GM12801 (cell line): ENCODE results near the gene GPRIN2.

Experiments used
- CTCF ChIP-seq: IDR thresholded peaks from one replicate; pipeline ENCODE4 v1.5.1; 2011; ENCODE audit warnings: control low read depth; ENCODE audit not compliant: insufficient read length; ENCODE audit errors: extremely low read depth

Gene GPRIN2

GRCh38 chr10:46551701-46552525, 4.5 kb downstream of the GPRIN2 start:
- TF ChIP-seq CTCF = no peak

- TF ChIP-seq CTCF = no peak
Measured at GRCh38 chr10:46550795-46551700, 5.4 kb downstream of the GPRIN2 start.

- TF ChIP-seq CTCF = no peak
Measured at GRCh38 chr10:46550076-46550790, 6.2 kb downstream of the GPRIN2 start.

- TF ChIP-seq CTCF = no peak
Measured at GRCh38 chr10:46549171-46550075, 7.0 kb downstream of the GPRIN2 start.

- no peak for TF ChIP-seq CTCF
Measured at GRCh38 chr10:46548498-46549090, 7.9 kb downstream of the GPRIN2 start.

GRCh38 chr10:46547541-46548497, 8.6 kb downstream of the GPRIN2 start:
- no peak for TF ChIP-seq CTCF
